ENCODE results near the gene OR6M1.

Gene OR6M1, protein sequence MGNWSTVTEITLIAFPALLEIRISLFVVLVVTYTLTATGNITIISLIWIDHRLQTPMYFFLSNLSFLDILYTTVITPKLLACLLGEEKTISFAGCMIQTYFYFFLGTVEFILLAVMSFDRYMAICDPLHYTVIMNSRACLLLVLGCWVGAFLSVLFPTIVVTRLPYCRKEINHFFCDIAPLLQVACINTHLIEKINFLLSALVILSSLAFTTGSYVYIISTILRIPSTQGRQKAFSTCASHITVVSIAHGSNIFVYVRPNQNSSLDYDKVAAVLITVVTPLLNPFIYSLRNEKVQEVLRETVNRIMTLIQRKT

GRCh38 chr11:123806249-123806648 is at the start of gene OR6M1:
OR6M1 (minus strand) TSS chr11:123806349; CDS start chr11:123806349, 0 bp downstream.
- DNase-seq = no peak

DNA sequence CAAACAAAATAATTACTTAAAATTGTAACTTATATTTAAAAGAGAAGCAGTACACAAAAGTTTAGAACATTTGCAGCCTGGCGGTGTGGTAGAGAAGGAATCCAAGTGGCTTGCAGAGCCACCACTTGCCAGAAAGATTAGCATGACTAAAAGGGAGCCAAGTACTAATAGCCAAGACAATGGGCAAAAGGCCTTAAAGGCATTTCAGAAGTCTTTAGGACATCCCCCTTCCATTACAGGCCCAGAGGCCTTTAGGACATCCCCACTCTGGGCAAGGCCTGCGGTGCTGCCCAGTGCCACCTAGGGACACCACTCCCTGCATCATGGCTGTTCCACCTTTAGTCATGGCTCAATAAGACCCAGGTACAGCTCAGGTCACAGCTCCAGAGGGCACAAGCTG is 46.9 kb upstream of the OR6M1 start:
- DNase-seq = no peak

DNA sequence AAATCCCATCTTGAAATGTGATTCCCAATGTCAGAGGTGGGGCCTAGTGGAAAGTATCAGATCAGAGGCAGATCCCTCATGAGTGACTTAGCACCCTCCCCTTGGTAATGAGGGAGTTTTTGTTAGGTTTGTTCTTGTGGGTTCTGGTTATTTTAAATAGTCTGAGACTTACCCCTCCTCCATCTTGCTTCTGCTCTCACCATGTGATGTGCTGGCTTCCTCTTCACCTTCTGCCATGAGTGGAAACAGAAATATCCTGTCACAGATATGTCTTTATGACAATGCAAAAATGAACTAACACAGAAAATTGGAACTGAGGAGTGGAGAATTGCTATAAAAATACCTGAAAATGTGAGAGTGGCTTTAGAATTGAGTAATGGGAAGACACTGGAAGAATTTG is 46.2 kb upstream of the OR6M1 start:
- no peak for DNase-seq

- DNase-seq = no peak
These were observed 45.0 kb upstream of the OR6M1 start for GRCh38 chr11:123851110-123851509.

- DNase-seq = no peak
These were observed 35.0 kb upstream of the OR6M1 start for GRCh38 chr11:123841174-123841573.

DNA sequence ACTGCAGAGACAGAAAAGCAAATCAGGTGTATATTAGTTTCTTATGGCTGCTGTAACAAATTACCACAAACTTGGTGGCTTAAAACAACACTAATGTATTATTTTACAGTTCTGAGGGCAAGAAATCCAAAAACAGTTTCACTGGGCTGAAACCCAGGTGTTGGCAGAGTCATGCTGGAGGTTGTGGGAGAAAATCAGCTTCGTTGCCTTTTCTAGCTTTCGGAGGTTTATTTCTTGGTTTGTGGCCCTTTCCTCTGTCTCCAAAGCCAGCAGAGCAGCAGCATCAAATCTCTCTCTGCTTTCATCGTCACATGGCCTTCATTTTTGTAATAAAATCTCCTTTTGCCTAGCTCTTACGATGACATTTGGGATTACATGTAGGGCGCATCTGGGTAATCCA is 33.0 kb upstream of the OR6M1 start:
- DNase-seq = no peak

DNA sequence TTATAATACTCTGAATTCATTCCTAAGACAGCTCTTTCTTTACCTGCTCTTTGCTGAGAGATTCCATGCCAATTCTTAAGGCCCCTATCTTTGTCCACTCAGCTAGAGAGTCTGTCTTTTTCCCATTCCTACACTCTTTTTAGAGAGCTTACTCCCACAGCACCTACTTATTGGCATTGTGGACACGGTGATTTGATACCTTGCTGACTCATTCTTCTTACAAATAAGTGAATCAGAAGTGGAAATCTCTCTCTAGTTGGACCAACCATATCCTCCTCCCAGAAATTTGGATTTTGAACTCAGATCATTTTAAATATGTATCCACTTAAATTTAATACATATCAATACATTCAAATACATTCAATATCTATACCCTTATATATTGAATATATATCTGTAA is 32.5 kb upstream of the OR6M1 start:
- no peak for DNase-seq

DNA sequence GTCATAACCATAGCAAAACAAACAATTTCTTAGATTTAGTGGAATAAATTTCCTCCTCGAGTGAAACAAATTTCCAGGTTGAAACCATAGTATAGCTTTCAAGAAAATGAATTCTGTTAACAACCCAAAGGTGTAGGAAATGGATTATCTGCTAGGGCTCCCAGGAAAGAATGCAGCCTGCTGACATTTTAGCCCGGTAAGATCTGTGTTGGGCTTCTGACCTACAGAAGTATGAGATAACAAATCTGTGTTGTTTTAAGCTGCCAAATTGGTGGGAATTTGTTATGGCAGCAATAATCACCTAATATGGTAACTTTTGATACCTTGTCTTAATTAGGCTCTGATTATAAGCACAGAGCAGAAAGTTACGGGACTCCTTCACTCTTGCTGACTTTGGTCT is 32.0 kb upstream of the OR6M1 start:
- DNase-seq = no peak

DNA sequence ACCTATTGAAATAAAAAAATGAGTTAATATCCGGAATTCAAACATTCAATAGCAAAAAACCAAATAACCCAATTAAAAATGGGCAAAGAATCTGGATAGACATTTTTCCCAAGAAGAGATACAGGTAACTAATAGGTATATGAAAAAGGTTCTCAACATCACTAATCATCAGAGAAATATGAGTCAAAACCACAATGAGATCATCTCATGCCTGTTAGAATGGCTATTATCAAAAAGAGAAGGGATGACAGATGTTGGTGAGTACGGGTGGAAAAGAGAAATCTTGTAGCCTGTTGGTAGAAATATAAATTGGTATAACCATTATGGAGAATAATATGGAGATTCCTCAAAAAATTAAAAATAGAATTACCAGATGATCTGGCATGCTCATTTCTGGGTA is 26.9 kb upstream of the OR6M1 start:
- DNase-seq = no peak

DNA sequence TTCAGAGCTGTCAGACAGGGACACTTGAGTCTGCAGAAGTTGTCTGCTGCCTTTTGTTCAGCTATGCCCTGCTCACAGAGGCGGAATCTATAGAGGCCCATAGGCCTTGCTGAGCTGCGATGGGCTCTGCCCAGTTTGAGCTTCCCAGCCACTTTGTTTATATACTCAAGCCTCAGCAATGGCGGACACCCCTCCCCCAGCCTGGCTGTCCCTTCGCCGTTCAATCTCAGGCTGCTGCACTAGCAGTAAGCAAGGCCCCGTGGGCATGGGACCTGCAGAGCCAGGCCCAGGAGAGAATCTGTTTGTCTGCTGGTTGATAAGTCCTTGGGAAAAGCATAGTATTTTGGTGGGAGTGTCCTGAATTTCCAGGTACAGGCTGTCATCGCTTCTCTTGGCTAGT is 23.6 kb upstream of the OR6M1 start:
- no peak for DNase-seq

DNA sequence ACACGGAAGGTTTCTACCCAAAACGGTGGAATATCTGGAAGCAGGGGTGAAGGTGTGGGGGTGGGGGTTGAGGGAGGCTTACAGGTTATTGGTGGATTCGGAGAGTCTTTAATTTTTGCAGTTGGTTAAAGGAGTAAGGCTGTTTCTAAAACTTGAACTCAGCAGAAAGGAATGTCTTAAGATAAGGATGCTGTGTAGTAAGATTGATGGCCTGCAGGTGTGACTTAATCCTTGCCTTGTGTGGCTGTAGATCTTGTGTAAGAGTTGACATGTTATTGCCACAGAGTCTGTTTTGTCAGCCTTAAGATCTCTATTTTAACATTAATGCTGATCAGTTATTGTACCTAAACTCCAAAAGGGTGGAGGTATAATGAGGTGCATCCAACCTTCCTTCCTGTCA is 16.4 kb upstream of the OR6M1 start:
- DNase-seq = no peak

- no peak for DNase-seq
These were observed 15.9 kb upstream of the OR6M1 start for GRCh38 chr11:123822032-123822431.

DNA sequence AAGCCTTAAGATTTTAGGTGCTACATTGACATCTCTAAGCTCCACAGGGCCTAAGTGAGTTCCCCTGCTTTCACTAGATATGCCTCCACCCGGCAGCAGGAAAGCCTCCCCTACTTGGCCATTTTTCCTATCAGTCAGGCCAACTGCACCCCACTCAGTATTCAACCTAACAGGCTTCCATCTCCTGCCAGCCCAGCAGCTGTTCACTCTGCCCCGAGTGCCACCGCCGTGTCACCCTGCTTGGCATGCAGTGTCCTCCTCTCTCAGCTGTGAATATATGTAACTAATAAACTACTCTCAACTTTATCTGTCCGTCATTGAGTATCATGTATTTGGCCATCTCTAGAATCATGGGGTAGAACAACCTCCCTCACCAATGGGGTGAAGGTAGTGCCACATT is 9.0 kb upstream of the OR6M1 start:
- DNase-seq = no peak

DNA sequence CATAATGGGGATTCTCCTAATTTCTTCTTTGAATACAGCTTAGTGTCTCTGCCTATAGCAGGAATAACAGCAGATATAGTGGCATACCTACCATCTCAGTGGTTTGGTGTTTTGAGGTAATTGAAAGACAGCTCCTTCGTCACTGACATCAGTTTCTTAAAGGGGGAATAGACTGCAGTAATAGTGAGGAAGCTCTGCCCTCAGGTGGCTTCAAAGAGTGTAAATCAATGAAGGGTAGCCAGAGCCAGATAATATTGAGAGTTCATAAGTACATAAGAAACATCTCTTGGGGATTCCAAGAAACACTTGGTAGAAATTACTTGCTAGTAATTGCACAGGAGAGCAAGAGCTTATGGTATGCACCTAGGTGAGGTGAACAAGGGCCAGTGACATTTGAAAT is 4.4 kb downstream of the OR6M1 start:
- no peak for DNase-seq

- DNase-seq = no peak
These were observed 6.1 kb downstream of the OR6M1 start for GRCh38 chr11:123800036-123800435.

DNA sequence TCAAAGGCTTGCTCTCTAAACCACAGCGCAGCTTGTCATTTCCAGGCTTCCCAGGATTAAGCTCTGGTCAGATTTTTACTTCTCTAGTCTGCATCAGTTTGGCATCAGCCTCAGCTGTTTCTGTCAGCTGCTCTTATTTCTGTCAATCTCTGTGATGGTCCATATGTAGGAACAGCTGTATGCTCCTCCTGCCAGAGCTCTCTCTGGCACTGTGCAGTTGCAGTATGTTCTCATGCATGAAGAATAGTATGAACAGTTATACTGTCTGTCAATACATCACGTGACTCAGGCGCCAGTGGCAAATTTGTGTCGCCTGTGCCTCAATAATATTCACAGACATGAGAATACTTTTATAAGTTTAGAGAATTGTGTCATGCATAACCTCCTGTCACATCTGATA is 6.7 kb downstream of the OR6M1 start:
- no peak for DNase-seq

GRCh38 chr11:123798513-123799252 is 7.5 kb downstream of the OR6M1 start:
- no peak for DNase-seq

GRCh38 chr11:123798079-123798478 is 8.1 kb downstream of the OR6M1 start:
- DNase-seq = no peak

DNA sequence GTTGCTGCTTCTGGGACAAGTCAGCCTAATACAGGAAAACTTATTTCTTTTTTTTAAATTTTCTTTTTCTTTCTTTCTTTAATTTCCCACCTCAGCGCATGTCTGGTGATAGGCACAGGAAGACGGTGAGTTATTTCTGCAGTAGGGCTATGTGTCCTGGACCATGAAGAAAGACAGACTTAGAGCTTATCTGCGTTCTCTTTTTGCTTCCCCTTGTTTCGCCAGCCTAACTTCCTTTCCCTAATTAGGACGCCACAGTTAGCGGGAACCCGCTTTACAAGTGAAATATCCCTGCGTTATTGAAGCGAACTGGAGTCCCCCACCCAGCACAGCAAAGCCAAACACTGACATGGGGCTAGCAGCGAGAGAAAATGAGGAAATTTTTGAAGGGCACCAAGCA is 8.6 kb downstream of the OR6M1 start:
- no peak for DNase-seq

DNA sequence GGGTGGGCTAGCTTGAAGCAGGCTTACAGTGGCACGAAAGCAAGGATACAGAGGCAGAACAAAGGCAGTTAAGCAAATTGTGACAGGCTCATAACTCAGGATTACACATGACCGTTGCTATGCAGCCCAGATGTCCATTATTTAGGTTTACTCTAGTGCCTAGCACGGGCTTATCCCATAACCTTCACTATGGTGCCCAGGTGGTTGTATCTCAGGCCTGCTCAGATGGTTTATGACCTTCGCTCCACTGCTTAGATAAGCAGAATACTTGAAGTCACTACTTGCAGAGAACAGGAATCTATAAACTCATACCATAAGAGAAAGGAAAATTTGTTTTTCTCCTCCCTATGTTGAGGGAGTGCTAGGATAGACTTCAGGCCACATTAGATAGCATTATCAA is 9.0 kb downstream of the OR6M1 start:
- DNase-seq = no peak

DNA sequence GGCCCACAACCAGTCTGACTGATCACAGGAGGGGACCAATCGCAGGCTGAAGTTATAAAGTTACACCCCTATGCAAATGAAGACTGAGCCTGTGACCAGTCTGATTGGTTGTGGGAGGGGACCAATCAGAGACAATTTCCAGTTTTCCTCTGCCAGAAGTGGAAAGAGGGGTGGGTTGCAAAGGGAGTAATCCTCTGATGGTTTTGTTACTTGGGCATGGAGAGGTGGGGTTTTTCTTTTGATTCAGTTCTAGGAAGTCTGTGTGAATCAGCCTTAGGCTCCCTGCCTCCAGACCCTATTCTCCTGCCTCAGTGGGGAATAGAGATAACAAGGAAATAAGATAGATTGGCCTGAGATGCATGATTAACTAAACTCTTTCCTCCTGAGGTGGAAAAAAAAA is 9.9 kb downstream of the OR6M1 start:
- DNase-seq = no peak

DNA sequence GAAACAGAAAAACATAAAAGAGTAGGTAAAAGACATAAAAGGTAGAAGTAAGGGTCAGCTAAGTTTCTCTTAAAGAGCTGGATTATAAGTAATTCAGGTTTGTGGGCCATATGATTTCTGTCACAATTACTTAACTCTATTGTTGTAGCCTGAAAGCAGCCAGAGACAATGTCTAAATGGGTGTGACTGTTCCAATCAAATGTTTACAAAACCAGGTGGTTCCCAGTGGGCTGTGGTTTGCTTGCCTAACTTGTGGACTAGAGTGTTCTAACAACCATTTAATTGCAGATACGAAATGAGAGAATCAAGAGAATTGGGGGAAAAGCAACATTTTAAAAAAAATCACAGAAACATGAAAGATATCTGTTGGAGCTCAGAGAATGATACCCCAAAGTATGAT is 22.6 kb downstream of the OR6M1 start:
- no peak for DNase-seq

DNA sequence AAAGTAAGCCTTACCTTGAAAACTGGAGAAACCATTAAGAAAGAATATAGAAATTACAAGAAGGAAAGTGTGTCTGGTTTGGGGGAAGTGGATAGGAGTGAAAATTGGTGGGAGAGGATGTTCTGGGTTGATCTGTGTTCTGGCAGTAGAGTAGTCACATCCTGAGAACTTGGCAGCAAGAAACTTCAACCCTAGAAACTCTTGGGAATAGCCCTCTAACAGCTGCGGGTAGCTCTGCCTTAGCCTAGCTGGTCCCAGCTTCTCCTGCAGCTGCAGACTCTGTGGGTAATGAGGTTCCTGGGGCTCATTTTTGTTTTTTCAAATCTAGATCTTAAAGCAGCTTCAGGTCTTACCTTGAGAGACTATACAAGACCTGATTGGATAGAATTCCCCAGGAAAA is 27.6 kb downstream of the OR6M1 start:
- no peak for DNase-seq

DNA sequence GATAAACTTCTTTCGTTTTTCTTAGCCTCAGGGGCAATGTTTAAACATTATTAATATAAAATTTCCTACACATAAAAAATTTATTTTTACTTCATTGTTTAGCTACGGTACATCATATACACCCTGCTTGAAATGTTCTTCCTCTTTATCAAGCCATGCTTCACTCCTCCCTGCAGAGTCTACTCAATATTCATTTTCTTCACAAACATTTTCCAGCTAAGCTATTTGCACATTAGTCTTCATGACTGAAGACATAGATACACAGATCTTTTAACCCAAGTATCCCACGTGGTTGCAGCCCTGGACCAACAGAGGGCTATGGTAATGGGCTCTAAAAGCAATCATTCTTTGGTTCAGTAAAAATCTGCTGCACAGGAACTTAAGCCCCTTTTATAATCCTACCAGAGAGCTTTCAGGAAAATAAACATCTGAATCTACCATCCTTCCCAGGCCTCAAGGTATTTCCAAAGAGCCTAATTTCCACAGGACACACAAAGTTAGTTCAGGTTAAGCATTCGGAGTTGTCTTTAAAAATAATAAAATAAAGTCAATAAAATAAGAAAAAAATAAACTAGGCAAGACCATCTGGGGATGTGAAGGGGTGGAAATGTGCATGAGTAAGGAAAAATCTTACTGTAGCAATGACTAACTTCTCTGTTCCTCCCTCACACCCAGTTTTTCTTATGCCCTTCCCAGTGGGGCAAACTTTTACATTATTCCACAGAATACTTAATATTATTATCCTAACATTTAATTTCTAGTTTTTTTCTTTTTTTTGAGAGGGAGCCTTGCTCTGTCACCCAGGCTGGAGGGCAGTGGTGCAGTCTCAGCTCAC is 30.2 kb downstream of the OR6M1 start:
- DNase-seq = no peak
